ENCODE data around the gene ZNF331.

The ZNF331 gene

DNA sequence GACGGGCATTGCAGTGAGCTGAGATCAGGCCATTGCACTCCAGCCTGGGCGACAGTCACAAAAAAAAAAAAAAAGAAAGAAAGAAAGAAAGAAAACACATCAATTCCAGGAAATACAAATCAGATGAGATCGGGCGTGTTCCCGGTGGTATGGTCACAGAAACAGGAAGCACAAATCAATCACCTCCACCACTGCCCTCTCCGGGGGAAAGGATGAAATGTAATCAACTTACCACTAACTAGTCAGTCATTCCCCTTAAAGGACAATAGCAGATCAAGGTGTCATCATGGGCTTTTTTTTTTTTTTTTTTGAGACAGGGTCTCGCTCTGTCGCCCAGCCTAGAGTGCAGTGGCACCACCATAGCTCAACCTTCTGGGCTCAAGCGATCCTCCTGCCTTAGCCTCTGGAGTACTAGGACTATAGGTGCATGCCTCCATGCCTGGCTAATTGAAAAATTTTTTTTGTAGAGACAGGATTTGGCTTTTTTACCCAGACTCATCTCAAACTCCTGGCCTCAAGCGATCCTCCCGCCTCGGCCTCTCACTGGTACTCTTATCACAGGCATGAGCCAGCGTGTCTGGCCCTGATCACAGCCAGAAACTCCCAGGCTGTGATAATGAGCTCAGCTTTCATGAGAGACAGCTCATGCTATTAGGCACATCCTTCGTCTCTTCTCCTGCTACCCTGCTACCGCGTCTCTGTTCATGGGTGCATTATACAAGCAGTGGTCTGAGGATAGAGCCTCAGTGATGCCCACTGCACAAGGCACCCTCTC lies 87.0 kb downstream of the ZNF331 start:
- no peak overlapping the region for H3K27ac ChIP-seq
- TF ChIP-seq ZFX (IDR thresholded peaks at IDR 0.05) = no peak
- TF ChIP-seq, protein P1, sequence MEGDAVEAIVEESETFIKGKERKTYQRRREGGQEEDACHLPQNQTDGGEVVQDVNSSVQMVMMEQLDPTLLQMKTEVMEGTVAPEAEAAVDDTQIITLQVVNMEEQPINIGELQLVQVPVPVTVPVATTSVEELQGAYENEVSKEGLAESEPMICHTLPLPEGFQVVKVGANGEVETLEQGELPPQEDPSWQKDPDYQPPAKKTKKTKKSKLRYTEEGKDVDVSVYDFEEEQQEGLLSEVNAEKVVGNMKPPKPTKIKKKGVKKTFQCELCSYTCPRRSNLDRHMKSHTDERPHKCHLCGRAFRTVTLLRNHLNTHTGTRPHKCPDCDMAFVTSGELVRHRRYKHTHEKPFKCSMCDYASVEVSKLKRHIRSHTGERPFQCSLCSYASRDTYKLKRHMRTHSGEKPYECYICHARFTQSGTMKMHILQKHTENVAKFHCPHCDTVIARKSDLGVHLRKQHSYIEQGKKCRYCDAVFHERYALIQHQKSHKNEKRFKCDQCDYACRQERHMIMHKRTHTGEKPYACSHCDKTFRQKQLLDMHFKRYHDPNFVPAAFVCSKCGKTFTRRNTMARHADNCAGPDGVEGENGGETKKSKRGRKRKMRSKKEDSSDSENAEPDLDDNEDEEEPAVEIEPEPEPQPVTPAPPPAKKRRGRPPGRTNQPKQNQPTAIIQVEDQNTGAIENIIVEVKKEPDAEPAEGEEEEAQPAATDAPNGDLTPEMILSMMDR (conservative IDR thresholded peaks at IDR 0.05) = no peak

DNA sequence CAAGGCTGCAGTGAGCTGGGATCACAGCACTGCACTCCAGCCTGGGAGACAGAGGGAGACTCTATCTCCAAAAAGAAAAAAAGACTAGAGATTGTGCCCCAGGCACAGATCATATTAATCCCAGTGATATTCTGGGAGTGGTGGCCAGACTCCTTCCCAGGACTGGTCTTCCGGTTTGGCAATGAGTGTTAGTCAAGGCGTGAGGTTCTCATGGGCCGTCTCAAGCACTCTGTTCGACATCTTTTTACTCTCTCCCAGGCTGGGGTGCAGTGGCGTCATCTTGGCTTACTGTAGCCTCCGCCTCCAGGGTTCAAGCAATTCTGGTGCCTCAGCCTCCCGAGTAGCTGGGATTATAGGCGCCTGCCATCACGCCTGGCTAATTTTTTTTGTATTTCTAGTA lies 88.5 kb downstream of the ZNF331 start:
- no peak overlapping the region for H3K27ac ChIP-seq
- TF ChIP-seq ZFX (IDR thresholded peaks at IDR 0.05) = no peak
- TF ChIP-seq, protein P1 (conservative IDR thresholded peaks at IDR 0.05) = no peak

DNA sequence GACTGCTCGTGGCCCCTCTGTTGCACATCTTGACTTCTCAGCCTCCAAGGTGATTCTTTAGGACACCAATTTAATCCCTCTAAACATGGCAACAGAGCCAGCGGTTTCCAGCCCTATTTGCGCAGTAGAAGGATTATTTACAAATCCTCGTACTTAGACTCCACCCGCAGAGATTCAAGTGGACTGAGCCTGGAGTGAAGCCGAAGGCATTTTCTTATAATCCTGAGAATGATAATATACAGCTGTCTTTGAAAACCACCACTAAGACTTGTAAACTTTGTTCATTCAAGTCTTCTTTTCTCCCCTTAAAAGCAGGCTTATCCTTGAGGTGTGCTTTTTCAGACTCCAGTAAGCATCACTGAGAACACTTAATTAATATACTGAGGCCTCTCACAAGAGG lies 89.0 kb downstream of the ZNF331 start:
- no peak overlapping the region for H3K27ac ChIP-seq
- TF ChIP-seq, protein P1 (conservative IDR thresholded peaks at IDR 0.05) = no peak
- no peak for TF ChIP-seq ZFX (IDR thresholded peaks at IDR 0.05)

Data from C4-2B (cell line).